ENCODE results near the gene RAB12.

GRCh38 chr18:8614875-8615274 is 5.6 kb downstream of the RAB12 start:
- TF ChIP-seq, protein P1, sequence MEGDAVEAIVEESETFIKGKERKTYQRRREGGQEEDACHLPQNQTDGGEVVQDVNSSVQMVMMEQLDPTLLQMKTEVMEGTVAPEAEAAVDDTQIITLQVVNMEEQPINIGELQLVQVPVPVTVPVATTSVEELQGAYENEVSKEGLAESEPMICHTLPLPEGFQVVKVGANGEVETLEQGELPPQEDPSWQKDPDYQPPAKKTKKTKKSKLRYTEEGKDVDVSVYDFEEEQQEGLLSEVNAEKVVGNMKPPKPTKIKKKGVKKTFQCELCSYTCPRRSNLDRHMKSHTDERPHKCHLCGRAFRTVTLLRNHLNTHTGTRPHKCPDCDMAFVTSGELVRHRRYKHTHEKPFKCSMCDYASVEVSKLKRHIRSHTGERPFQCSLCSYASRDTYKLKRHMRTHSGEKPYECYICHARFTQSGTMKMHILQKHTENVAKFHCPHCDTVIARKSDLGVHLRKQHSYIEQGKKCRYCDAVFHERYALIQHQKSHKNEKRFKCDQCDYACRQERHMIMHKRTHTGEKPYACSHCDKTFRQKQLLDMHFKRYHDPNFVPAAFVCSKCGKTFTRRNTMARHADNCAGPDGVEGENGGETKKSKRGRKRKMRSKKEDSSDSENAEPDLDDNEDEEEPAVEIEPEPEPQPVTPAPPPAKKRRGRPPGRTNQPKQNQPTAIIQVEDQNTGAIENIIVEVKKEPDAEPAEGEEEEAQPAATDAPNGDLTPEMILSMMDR (IDR thresholded peaks at IDR 0.05): no peak
- TF ChIP-seq POLR2A (IDR thresholded peaks at IDR 0.05): no peak
